GM15510 (cell line): ENCODE measurements around the gene GMCL2.

Experiments used
- POLR2A ChIP-seq: IDR thresholded peaks from 3 replicates; pipeline ENCODE4 v1.6.1; 2011; ENCODE audit warnings: borderline replicate concordance; ENCODE audit not compliant: insufficient read length; ENCODE audit errors: extremely low read depth

Gene GMCL2

DNA sequence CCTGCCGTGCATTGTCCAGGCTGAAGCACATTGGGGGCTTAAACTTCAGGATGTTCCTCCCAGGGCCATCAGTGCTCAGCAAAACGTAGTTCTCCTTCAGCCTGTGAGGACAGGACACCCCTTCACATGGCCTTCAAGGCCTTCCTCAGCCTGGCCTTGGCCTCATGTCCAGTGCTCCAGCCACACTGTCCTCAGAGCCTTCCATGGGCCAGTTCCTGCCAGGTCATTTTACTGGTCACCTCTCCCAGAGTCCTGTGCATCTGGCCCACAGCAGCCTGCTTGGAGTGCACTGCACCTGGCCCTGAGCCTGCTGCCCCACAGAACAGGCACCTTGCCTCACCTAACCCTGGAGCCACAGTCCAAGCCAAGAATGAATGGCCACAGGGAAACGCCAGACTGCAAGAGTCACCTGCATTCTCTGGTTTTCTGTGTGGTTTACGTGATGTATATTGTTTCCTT is 25.9 kb upstream of the GMCL2 start:
- peak; percentile 12 for TF ChIP-seq POLR2A

DNA sequence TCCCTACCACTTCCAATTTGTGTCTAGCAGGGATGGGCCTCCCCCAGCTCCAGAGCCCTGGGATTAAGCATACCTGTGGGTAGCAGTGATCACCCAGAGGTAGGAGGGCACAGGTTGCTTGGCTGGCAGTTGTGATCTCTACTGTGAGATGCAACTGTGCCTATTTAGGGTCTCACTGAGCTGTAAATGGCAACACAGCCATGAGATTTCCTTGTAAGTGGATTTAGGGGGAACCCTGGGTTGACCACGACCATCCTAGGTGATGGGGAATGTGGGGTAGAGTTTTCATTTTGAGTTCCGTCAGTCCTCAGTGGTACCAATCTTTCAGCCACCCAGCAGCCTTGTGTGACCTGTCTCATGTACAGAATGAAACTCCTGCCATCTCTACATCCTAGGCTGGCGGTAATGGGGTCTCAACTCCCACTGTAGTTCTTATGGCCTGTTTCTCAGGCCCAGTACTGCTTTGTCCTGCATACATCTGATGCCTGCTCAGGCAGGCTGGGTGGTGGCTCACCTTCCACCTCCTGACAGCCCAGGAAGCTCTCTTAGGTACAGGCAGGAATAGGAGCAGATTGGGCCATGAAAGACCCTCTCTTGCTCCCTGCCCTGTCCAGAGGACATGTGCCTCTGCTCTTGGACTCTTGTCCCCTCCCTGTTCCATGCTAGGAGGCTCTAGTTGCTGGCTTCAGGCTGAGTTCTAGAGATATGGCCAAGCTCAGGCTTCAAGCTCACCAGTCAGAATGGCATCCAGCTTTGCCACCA is 25.3 kb upstream of the GMCL2 start:
- TF ChIP-seq POLR2A, result no peak

DNA sequence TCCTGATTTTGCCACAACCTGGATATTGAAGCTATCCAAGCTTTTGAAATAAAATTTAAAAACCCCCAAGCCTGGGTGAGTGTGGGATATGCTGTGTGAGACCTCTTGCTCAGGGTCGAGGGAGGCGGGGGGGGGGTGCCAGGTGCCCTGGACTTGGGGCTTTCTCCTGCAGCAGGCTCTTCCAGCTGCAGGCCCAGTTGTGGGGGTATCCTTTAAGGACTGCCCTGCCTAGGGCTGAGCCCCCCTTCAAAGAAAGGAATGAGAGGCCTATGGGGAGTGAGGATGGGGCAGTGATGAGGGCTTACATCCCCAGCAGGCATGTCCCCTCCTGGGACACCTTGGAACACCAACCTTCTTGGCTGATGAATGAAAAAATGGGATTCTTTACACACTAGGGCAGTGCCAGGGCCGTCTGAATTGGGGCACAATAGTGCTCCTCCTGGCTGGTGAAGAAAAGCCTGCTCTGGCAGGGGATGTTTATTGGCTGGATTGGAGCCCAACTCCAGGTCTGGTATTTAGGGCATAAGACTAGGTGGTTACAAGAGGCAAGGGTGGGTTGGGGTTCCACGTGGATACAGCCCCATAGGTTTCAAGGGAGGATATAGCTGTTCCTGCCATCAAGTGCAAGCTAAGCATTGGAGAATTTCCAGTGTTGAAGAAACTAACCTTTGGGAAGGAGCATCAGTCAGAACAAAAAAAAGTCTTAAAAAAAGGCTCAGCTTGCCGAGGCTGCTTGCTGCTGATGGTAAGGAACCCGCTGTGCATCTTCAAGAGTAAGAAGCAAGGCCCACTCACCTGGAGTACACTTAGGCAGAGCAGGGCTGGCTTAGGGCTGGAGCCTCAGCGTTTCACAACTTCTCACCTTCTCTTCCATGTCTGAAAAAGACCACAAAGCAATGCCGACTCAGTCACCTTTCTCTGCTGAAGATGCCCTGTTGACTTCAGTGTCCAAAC is 24.2 kb upstream of the GMCL2 start:
- peak; percentile 24 for TF ChIP-seq POLR2A

DNA sequence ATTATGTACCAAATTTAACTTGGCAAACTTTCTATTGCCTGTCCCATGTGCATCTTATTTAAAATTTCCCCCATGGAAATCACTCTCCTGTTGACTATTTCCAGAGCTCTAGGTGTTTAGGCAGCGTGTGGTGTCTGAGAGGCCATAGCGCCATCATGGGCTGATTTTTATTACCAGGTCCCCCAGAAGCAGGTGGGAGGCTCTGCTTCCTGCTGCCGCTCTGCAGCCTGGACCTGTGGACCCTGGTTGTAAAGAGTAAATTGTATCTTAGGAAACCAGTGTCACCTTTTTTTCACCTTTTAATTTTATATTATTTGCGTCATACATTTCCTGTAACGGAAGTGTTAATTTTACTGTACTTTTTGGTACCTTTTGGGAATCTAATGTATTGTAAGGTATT is 23.5 kb upstream of the GMCL2 start:
- TF ChIP-seq POLR2A, result no peak

DNA sequence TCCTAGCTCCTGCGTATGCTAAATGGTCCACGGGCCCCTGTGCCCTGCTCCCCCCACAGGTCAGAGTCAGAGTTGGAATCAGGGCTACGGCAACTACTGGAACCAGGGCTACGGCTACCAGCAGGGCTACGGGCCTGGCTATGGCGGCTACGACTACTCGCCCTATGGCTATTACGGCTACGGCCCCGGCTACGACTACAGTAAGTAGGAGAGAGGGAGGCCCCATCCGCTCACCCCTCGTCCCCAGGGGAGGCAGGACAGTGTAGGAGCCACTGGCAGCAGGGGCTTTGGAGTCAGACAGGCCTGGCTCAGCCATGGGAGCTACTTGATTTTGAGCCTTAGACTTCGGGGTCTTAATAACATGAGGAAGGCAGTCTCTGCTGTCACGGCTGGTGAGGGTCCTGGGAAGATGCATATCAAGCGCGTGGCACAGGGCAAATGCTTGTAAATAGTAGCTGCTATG is 22.9 kb upstream of the GMCL2 start:
- no peak for TF ChIP-seq POLR2A

DNA sequence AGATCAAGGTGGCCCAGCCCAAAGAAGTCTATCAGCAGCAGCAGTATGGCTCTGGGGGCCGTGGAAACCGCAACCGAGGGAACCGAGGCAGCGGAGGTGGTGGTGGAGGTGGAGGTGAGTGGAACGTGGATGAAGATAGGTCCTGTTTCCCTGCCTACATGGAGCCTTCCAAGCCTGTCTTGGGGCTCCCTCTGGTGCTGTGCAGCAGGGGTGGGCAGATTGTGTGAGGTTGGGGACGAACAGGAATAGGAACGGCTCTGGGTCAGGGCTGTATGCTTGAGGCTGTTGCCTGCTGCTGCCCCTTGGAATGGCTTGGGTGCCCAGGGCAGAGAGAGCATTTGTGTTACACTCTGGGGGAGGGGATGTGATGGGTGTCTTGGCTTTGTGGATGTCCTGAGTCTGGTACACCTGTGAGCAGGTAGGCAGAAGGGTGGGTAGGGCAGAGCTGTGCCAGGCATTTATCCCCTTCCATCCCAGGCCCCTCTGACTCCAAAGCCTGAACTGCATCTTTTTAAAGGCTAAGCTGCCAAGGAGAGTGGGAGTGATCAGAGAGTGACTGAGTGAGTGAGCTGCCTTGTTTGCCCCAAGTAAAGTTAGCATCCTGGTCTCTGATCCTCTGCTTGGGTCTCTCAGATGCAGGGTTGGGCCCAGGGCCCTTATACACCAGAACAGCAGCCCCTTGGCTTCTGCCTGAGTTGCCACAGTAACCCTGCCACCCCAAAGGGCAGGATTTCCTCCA is 22.3 kb upstream of the GMCL2 start:
- no peak for TF ChIP-seq POLR2A

DNA sequence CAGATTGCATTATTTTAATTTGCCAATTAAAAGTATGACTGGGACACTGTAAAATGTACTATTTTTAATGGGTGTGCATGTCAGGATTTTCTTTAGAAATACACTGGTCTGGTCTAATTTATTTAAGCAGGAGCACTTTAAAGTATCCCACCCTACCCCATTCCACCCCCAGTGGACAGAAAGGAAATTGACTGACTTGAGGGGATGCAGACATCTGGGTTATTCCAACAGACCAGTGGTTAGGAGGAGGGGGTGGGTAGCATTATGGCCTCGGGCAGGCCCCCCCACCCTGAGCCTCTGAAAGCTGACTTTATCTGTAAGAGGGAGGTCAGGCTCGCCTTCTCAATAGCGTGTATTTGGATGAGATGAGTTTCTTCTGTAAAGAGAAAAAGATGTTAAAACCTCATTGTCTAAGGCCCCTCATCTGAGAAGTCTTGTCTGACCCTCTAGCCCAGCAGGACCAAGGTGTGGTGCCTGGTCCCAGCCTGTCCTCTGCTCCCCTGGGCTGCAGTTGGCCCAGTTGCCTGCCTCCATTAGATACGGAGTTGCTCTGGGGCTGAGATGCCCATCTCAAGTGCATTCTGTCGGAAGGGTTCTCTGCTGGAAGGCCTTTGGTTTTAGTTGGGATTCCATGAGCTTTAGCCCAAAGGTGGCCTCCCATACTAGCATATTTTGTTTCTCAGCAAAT is 21.5 kb upstream of the GMCL2 start:
- TF ChIP-seq POLR2A, result no peak

DNA sequence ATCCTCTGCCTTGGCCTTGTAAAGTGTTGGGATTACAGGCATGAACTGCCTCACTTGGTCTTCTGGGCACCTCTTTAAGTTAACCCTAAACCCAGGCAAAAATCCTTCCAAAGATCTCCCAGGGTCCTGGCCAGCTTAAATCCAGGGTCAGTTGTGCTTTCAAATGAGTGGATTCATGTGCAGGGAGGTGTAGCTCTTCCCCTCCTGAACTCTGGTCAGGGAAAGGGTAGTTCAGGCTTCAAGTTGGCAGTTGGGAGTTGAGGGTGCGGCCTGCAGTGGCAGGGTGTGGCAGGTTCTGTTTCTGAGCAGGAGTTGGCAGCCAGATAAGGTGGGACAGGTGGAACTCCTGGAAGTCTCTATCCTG is 20.7 kb upstream of the GMCL2 start:
- TF ChIP-seq POLR2A, result peak; percentile 17

DNA sequence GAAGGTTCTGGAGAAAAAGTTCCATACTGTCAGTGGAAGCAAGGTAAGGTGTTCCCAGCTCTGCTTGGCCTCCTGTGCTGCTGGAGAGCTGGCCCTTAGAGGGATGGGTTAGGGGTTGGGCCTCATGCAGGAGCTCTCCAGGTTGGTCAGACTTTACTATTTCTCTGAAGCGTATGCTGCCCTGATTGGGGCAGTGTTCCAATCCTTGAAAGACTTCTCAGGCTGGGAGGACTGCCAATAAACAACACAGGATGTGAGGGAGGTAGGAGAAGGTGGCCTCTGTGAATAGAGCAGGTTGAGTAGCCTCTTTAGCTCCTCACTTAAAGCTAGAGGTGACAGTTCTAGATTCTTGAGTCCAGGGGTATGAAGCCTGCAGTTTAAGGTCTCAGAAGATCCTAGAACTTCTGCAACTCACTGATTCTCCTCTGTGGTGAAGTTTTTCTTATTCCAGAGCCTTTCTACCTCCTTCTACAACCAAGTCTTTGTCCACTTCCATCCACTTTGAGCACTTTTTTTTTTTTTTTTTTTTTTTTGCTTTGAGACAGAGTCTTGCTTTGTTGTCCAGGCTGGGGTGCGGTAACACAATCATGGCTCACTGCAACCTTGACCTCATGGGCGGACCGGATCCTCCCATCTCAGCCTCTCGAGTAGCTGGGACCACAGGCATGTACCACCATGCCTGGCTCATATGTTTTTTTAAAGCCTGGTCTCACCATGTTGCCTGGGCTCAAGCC is 20.2 kb upstream of the GMCL2 start:
- no peak for TF ChIP-seq POLR2A

DNA sequence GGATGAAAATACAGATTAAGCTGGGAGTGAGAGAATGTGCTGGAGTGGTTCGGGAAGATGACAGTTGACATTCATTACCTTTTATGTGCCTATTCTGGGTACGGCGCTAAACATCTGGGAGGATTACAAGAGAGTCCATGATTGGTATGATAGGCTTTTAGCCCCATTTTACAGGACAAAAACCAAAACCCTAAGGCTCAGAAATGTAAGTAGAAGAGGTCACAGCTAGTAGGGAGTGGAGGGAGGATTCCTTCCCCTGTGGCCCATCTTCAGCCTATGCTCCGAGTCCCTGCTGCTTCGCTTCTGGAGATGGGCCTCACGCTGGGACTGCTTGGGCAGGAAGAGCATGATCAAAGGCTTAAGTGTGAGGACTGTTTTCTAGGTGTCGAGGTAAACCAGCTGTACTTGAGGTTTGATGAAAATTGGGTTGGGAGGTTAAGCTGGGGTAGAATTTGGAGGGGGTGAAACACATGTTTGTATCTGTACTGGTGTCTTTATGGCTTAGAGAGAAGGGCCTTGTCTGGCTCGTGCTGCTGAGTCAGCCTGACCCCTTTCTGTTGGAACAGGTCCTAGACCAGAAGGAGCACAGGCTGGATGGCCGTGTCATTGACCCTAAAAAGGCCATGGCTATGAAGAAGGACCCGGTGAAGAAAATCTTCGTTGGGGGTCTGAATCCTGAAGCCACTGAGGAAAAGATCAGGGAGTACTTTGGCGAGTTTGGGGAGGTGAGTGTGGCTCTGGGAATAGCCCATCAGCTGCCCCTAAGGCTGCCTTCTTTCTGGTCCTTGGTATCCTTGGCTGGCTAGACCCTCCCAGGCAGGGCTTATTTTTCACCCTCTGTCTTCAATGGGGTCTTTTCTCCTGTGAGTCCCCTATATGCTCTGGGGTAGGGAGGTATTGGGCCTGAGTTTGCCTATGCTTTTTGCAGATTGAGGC is 19.3 kb upstream of the GMCL2 start:
- TF ChIP-seq POLR2A, result no peak

DNA sequence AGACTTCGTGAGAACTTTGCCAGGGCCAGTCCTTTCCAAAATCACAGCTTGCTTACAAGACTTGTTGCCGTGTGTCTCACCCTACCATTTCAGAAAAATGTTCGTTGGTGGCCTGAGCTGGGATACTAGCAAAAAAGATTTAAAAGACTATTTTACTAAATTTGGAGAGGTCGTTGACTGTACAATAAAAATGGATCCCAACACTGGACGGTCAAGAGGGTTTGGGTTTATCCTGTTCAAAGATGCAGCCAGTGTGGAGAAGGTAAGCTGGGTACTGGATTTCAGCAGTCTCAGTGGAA is 18.5 kb upstream of the GMCL2 start:
- no peak for TF ChIP-seq POLR2A

DNA sequence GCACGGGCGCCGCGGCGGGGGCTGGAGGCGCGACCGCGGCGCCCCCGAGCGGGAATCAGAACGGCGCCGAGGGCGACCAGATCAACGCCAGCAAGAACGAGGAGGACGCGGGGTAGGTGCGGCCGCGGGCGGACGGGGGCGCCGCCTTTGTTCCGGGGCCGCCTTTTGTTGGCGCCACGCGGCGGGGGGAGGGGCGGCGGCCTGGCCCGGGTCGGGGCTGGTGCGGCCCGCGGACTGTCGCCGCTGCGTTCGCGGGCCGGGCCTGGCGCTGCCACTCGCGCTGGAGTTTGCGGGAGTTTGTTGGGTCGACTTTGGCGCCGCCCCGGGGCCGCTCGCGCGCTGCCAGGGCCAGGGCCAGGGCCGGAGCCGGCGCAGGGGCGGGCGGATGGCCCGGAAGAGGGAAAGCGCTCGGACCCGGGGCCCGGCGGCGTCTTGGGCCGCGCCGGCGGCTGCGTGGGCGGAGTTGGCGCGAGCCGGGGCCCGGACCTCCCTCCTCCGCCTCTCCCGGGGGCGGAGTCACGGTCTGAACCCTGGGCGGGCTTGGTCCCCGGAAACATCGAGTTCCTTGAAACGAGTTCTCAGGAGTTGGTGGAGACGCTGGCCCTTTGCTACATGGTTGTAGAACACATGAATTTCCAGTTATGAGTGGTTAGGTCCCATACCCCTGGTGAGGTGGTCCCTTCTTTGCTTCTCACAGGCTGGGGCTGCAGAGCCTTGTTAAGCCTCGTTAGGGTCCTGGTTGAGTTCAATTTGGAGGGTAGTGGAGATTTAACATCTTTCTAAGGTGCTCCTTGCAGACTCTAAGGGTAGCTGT is 18.0 kb upstream of the GMCL2 start:
- TF ChIP-seq POLR2A, result peak; percentile 46

DNA sequence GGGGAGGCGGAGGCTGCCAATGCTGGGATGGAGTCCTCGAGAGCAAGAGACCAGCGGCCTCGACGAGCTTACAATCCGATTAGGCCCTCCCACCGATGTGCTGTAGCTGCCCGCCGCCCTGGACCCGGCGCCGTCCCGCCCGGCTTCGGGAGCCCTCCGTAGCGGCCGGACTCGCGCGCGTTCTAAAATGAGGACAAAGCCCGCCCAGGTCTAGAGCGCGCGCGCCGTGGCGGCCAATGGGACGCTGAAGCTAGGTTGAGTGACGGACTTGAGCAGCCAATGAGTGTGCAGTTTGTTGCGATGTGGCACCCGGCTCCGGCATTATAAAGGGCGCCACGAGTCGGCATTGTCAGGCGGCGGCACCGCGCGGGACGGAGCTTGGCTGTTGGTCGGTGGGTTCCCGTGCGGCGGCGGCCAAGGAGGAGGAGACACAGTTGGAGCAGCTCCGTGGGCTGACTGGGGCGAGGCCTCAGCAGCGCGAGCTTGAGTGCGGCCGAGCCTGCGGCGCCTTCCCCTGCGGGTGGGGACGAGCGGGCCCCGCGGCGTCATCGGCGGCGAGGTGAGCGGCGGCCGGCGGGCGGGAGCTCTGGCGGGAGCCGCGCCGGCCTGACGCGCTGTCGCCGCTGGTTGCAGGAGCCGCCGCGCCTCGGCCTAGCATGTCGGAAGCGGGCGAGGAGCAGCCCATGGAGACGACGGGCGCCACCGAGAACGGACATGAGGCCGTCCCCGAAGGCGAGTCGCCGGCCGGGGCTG is 17.2 kb upstream of the GMCL2 start, which contains the start of gene HNRNPAB:
HNRNPAB (plus strand) TSS at position 352 of the 753 bp plus-strand sequence; CDS start at position 657, 305 bp downstream.
- TF ChIP-seq POLR2A, result peak; percentile 100
